Smooth muscle cell (in vitro differentiated cells): ENCODE measurements around the gene PUS1. TPM values are rescaled to one million over a fixed set of nuclear protein-coding genes. Genes with fewer than 3 reads are reported as not detected.

ENCODE experiments used
- DNase-seq: peaks from one replicate; lab custom pipeline; 2025; ENCODE audit not compliant: unreplicated experiment; lab: John Stamatoyannopoulos, UW
- H2AFZ ChIP-seq: fragments of 200-600 bp; sonication (generic); 2 replicates; pipeline ENCODE4 v1.6.0; 2016; ENCODE audit warnings: antibody characterized with exemption, low read depth, mild to moderate bottlenecking
- H3F3A ChIP-seq: fragments of 200-600 bp; sonication (generic); 2 replicates; pipeline ENCODE4 v1.6.0; 2017; ENCODE audit warnings: antibody characterized with exemption, low read depth
- H3K27ac ChIP-seq: fragments of 200-600 bp; sonication (generic); 2 replicates; pipeline ENCODE4 v1.5.1; 2016; ENCODE audit warnings: low read depth, mild to moderate bottlenecking
- H3K27me3 ChIP-seq: fragments of 200-600 bp; sonication (generic); 2 replicates; pipeline ENCODE4 v1.6.1; 2016; ENCODE audit warnings: low read depth, mild to moderate bottlenecking
- H3K36me3 ChIP-seq: fragments of 200-600 bp; sonication (generic); 2 replicates; pipeline ENCODE4 v1.5.1; 2016; ENCODE audit warnings: low read depth
- H3K4me1 ChIP-seq: fragments of 200-600 bp; sonication (generic); 2 replicates; pipeline ENCODE4 v1.5.1; 2016; ENCODE audit warnings: low read depth
- H3K4me2 ChIP-seq: fragments of 200-600 bp; sonication (generic); 2 replicates; pipeline ENCODE4 v1.6.0; 2016; ENCODE audit warnings: mild to moderate bottlenecking
- H3K4me3 ChIP-seq: fragments of 200-600 bp; sonication (generic); 2 replicates; pipeline ENCODE4 v1.5.1; 2016; ENCODE audit warnings: mild to moderate bottlenecking
- H3K79me2 ChIP-seq: fragments of 200-600 bp; sonication (generic); 2 replicates; pipeline ENCODE4 v1.6.0; 2016; ENCODE audit warnings: low read depth, mild to moderate bottlenecking
- H3K9ac ChIP-seq: fragments of 200-600 bp; sonication (generic); 2 replicates; pipeline ENCODE4 v1.6.0; 2016; ENCODE audit warnings: low read depth
- H3K9me3 ChIP-seq: fragments of 200-600 bp; sonication (generic); replicated peaks from 2 replicates; pipeline ENCODE4 v1.5.1; 2016; ENCODE audit warnings: low read depth
- H4K20me1 ChIP-seq: fragments of 200-600 bp; sonication (generic); 2 replicates; pipeline ENCODE4 v1.6.0; 2016; ENCODE audit warnings: low read depth
- WGBS: methylation state at CpG from one replicate; pipeline ENCODE4 v1.1.7; 2016; ENCODE audit warnings: low lambda C conversion rate; 5-methylcytosine and 5-hydroxymethylcytosine counted together
- polyA plus RNA-seq: library from polyadenylated mRNA; unstranded; fragments of >200 nt; fragmentation: Nextera tagmentation; extraction: Ambion mirVana; gene quantifications from 2 replicates; pipeline ENCODE4 v1.2.1, GENCODE V29; 2016
- total RNA-seq: library from RNA; depleted of rRNA; stranded (reverse); fragments of >200 nt; gene quantifications from 2 replicates; pipeline ENCODE4 v1.2.3, GENCODE V29; 2014
- TF ChIP-seq, protein P1 (sequence below): fragments of 200-600 bp; sonication (generic); IDR thresholded peaks from 2 replicates; pipeline ENCODE4 v1.5.1; 2017; ENCODE audit warnings: borderline replicate concordance, mild to moderate bottlenecking, antibody characterized with exemption; ENCODE audit not compliant: insufficient read depth, poor library complexity, severe bottlenecking

The PUS1 gene
- total and polyA plus RNA-seq, 2 experiments from 2014 or later: 6.6 to 22.2 TPM

DNA sequence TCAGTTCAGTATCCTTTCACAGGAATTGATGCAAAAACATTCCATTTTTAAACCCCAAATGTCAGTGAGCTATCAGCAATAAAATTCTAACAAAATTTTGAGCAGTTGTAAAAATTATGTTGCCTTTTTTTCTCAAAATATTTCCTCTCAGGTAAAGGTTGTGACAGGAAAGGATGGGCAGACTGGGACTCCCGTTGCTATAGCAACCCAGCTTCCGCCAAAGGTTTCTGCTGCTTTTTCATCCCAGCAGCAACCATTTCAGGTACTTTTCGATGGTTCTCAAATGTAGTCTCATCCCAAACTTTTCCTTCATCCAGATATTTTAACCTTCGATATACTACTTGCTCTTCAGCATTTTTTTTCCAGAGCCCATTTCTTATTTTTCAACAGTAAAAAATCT lies 34.3 kb downstream of the PUS1 start:
- no peak overlapping the region for H3K4me2 ChIP-seq
- DNase-seq: no peak
- H3K4me3 ChIP-seq: no peak overlapping the region
- no peaks in the 10 kb centered on the region for H3K27me3 ChIP-seq
- no peaks in the 10 kb centered on the region for H3K36me3 ChIP-seq
- H3K79me2 ChIP-seq: peaks cover 87% of the 10 kb centered on the region
- TF ChIP-seq, protein P1, sequence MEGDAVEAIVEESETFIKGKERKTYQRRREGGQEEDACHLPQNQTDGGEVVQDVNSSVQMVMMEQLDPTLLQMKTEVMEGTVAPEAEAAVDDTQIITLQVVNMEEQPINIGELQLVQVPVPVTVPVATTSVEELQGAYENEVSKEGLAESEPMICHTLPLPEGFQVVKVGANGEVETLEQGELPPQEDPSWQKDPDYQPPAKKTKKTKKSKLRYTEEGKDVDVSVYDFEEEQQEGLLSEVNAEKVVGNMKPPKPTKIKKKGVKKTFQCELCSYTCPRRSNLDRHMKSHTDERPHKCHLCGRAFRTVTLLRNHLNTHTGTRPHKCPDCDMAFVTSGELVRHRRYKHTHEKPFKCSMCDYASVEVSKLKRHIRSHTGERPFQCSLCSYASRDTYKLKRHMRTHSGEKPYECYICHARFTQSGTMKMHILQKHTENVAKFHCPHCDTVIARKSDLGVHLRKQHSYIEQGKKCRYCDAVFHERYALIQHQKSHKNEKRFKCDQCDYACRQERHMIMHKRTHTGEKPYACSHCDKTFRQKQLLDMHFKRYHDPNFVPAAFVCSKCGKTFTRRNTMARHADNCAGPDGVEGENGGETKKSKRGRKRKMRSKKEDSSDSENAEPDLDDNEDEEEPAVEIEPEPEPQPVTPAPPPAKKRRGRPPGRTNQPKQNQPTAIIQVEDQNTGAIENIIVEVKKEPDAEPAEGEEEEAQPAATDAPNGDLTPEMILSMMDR: no peak
- no peak overlapping the region for H3K27ac ChIP-seq
- H3K9me3 ChIP-seq: no peaks in the 10 kb centered on the region
- WGBS: 94% methylated on average over 4 of the region's 4 CpGs
- no peaks in the 10 kb centered on the region for H3K4me1 ChIP-seq
- H4K20me1 ChIP-seq: peaks cover 92% of the 10 kb centered on the region
- H2AFZ ChIP-seq: no peak overlapping the region
- no peaks in the 10 kb centered on the region for H3F3A ChIP-seq
- H3K9ac ChIP-seq: no peak overlapping the region

- Histone ChIP-seq H4K20me1 (peaks cover 92% of the 10 kb centered on the region), H2AFZ (no peak overlapping the region), H3K27me3 (no peaks in the 10 kb centered on the region), H3F3A (no peaks in the 10 kb centered on the region), H3K79me2 (peaks cover 87% of the 10 kb centered on the region), H3K9ac (no peak overlapping the region), H3K4me2 (no peak overlapping the region), H3K36me3 (no peaks in the 10 kb centered on the region), H3K27ac (peak overlapping the region; percentile 19), H3K9me3 (no peaks in the 10 kb centered on the region), H3K4me1 (no peaks in the 10 kb centered on the region), H3K4me3 (no peak overlapping the region)
- DNase-seq: no peak
- 64% methylated on average over 2 of the region's 2 CpGs for WGBS
- TF ChIP-seq, protein P1: no peak
These were observed 36.0 kb downstream of the PUS1 start for GRCh38 chr12:131965073-131965472.

- peaks cover 98% of the 10 kb centered on the region for H3K79me2 ChIP-seq
These were observed 42.1 kb downstream of the PUS1 start for GRCh38 chr12:131971226-131971625.

GRCh38 chr12:131975228-131975627 lies 46.2 kb downstream of the PUS1 start:
- TF ChIP-seq, protein P1: no peak
- no peak overlapping the region for H3K9ac ChIP-seq
- H3K36me3 ChIP-seq: no peaks in the 10 kb centered on the region
- no peaks in the 10 kb centered on the region for H3K27me3 ChIP-seq
- no peak overlapping the region for H3K27ac ChIP-seq
- H3K4me1 ChIP-seq: no peaks in the 10 kb centered on the region
- H3K9me3 ChIP-seq: no peaks in the 10 kb centered on the region
- 94% methylated on average over 8 of the region's 8 CpGs for WGBS
- H3K4me3 ChIP-seq: no peak overlapping the region
- H3K79me2 ChIP-seq: peaks cover 84% of the 10 kb centered on the region
- H2AFZ ChIP-seq: no peak overlapping the region
- no peak overlapping the region for H3K4me2 ChIP-seq
- H4K20me1 ChIP-seq: peaks cover 99% of the 10 kb centered on the region
- DNase-seq: no peak
- H3F3A ChIP-seq: no peaks in the 10 kb centered on the region

More at GRCh38 chr12:131971226-131971625, 42.1 kb downstream of the PUS1 start:
- TF ChIP-seq, protein P1: no peak
- no peak overlapping the region for H3K9ac ChIP-seq
- H3K4me3 ChIP-seq: no peak overlapping the region
- H3K27me3 ChIP-seq: no peaks in the 10 kb centered on the region
- no peaks in the 10 kb centered on the region for H3K4me1 ChIP-seq
- WGBS: 86% methylated on average over 1 of the region's 1 CpG
- peaks cover 99% of the 10 kb centered on the region for H4K20me1 ChIP-seq
- H3K9me3 ChIP-seq: no peaks in the 10 kb centered on the region
- H3K4me2 ChIP-seq: no peak overlapping the region
- no peak overlapping the region for H2AFZ ChIP-seq
- no peaks in the 10 kb centered on the region for H3K36me3 ChIP-seq
- H3K27ac ChIP-seq: no peak overlapping the region
- no peak for DNase-seq
- no peaks in the 10 kb centered on the region for H3F3A ChIP-seq
